ENCODE data around the gene EPHA8.

Gene EPHA8

DNA sequence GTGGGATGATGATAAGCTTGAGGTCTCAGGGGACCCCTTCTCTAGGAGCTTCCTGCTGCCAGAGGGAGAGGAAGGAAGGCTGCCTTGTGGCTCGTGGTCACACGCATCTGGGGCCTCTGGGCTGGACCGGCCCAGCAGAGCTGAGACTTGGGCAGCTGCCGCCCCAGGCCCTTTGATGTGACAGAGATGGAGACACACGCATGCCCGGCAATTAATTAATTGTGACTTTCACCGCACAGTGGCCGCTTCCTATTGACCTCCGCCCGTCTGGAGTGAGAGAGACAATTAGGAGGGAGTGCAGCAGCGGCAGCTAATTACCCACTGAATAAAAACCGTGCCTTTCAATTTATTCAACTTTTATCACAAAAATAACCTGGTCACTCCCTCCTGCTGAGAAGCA, 56.5 kb downstream of the EPHA8 start:
- TF ChIP-seq CTCF (IDR thresholded peaks at IDR 0.05; ENCODE audit: low read depth, low read length, missing control alignments) = no peak
- in situ Hi-C loops (cut with HindIII; ENCODE audit: low pct_ligation_motif_present, low sequenced_read_pairs) = no loop called here
- Histone ChIP-seq H3K27me3 (replicated peaks) (peaks cover 28% of the 10 kb centered on the region), H3K36me3 (replicated peaks) (no peaks in the 10 kb centered on the region), H3K27ac (no peak overlapping the region), H3K4me3 (ENCODE audit: low read depth, low read length) (no peak overlapping the region)
- DNase-seq = no peak

- no peak for DNase-seq
- TF ChIP-seq CTCF (IDR thresholded peaks at IDR 0.05; ENCODE audit: low read depth, low read length, missing control alignments) = no peak
- H3K4me3 ChIP-seq (ENCODE audit: low read depth, low read length) = no peak overlapping the region
- in situ Hi-C loops (cut with HindIII; ENCODE audit: low pct_ligation_motif_present, low sequenced_read_pairs) = no loop called here
- no peak overlapping the region for H3K27ac ChIP-seq
- H3K36me3 ChIP-seq (replicated peaks) = no peaks in the 10 kb centered on the region
- peaks cover 30% of the 10 kb centered on the region for H3K27me3 ChIP-seq (replicated peaks)
Observed at GRCh38 chr1:22621761-22622160, 58.5 kb downstream of the EPHA8 start.

DNA sequence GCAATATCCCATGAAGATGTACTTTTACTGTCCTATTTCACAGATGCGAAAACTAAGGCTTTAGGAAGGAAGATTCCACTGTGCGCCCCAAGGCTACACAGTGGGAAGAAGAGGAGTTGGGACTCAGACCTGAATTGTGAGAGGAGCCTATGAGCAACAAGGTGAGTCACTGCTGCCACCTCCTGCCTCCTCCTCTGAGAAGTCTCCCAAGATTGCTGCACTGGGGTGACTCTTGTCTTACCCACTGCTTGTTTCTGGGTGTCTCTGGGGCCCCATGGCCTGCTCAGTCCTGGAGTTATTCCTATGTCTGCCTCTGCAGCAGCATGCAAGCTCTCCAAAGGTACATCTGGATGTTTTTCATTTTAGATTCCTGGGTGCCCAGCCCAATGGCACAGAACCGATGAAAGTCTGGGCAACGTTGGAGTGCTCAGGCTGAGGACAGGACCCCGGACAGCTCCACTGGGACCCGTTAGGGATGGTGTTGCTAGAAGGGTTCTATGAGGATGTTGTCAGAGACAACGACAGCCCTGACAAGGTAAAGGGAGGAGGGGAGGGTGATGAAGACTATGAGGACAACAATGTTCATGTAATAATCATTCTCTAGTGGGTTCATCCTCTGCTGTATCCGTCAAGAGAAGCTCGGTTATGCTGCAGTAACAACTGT, 62.1 kb downstream of the EPHA8 start:
- Histone ChIP-seq H3K27me3 (replicated peaks) (peaks cover 22% of the 10 kb centered on the region), H3K27ac (no peak overlapping the region), H3K36me3 (replicated peaks) (no peaks in the 10 kb centered on the region), H3K4me3 (ENCODE audit: low read depth, low read length) (no peak overlapping the region)
- TF ChIP-seq CTCF (IDR thresholded peaks at IDR 0.05; ENCODE audit: low read depth, low read length, missing control alignments) = no peak
- in situ Hi-C loops (cut with HindIII; ENCODE audit: low pct_ligation_motif_present, low sequenced_read_pairs) = no loop called here
- DNase-seq = no peak

DNA sequence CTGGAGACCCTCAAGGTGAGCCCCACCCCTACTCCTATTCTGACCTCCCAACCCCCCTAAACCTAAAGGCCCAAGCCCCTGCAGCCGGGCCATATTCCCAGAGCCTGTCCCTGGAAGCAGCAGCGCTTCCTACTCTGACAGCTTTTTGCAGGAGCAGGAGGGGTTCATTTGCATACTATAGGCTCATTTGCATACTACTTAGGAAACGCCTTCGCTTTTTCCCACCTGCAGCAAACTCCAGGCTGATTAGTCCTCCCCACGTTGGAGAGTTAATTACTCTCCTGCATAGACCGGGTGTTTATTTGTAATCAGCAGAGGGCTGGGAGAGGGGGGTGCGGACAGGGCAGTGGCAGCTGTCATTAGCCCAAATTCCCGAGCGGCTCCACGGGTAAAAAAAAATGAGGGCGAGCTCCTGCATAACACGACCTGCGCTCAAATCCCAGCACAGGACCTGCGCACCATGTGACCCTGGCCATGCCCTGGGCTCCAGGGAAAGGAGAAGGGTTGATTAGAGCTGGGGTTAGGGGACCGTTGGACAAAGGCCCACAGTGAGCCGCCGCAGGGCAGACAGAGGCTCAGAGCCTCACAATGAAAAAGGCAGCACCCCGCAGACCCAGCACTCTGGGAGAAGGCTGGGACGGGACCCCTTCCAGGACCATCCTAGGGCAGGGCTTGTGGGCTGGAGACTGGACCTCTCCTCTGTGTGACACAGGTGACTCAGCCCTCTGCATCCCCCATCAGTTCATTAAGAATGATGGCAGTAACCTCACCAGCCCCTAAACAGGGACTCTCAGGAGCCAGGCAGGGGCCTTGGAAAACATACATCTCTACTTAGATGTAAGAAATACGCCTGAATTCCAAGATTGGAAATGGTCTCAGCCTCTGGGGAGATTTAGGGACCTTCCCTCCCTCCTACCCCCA, 63.2 kb downstream of the EPHA8 start:
- H3K4me3 ChIP-seq (ENCODE audit: low read depth, low read length) = no peak overlapping the region
- DNase-seq = no peak
- H3K36me3 ChIP-seq (replicated peaks) = no peaks in the 10 kb centered on the region
- peaks cover 22% of the 10 kb centered on the region for H3K27me3 ChIP-seq (replicated peaks)
- no peak for TF ChIP-seq CTCF (IDR thresholded peaks at IDR 0.05; ENCODE audit: low read depth, low read length, missing control alignments)
- in situ Hi-C loops (cut with HindIII; ENCODE audit: low pct_ligation_motif_present, low sequenced_read_pairs) = no loop called here
- H3K27ac ChIP-seq = no peak overlapping the region

GRCh38 chr1:22627331-22627730, 64.0 kb downstream of the EPHA8 start:
- DNase-seq = no peak
- no peak overlapping the region for H3K27ac ChIP-seq
- in situ Hi-C loops (cut with HindIII; ENCODE audit: low pct_ligation_motif_present, low sequenced_read_pairs) = no loop called here
- no peak overlapping the region for H3K4me3 ChIP-seq (ENCODE audit: low read depth, low read length)
- peaks cover 19% of the 10 kb centered on the region for H3K27me3 ChIP-seq (replicated peaks)
- TF ChIP-seq CTCF (IDR thresholded peaks at IDR 0.05; ENCODE audit: low read depth, low read length, missing control alignments) = no peak
- H3K36me3 ChIP-seq (replicated peaks) = no peaks in the 10 kb centered on the region
